GM19193 (cell line): Measurements from ENCODE around the gene METTL27.

ENCODE experiments used
- POLR2A ChIP-seq: IDR thresholded peaks from 4 replicates; pipeline ENCODE4 v1.6.1; 2011; ENCODE audit not compliant: insufficient read depth, insufficient read length; ENCODE audit errors: extremely low read depth

METTL27 gene

GRCh38 chr7:73850781-73851207 is 8.5 kb upstream of the METTL27 start:
- no peak for TF ChIP-seq POLR2A

- TF ChIP-seq POLR2A, result no peak
Observed at GRCh38 chr7:73847941-73848723, 5.8 kb upstream of the METTL27 start.

GRCh38 chr7:73844848-73845460 is 2.6 kb upstream of the METTL27 start:
- TF ChIP-seq POLR2A, result no peak

- no peak for TF ChIP-seq POLR2A
Observed at GRCh38 chr7:73844131-73844547, 1.8 kb upstream of the METTL27 start.

GRCh38 chr7:73841689-73842066 is 638 bp downstream of the METTL27 start:
- no peak for TF ChIP-seq POLR2A

GRCh38 chr7:73840715-73841379 is 1.5 kb downstream of the METTL27 start:
- TF ChIP-seq POLR2A, result no peak

- TF ChIP-seq POLR2A, result no peak
Observed at GRCh38 chr7:73839743-73840714, 2.3 kb downstream of the METTL27 start.

- no peak for TF ChIP-seq POLR2A
Observed at GRCh38 chr7:73839290-73839689, 3.0 kb downstream of the METTL27 start.

GRCh38 chr7:73838642-73839041 is 3.7 kb downstream of the METTL27 start:
- TF ChIP-seq POLR2A, result no peak

GRCh38 chr7:73834626-73835191 is 7.6 kb downstream of the METTL27 start:
- no peak for TF ChIP-seq POLR2A

GRCh38 chr7:73833251-73833919 is 8.9 kb downstream of the METTL27 start:
- TF ChIP-seq POLR2A, result no peak

- TF ChIP-seq POLR2A, result no peak
Observed at GRCh38 chr7:73832806-73833205, 9.5 kb downstream of the METTL27 start.

- TF ChIP-seq POLR2A, result no peak
Observed at GRCh38 chr7:73831834-73832651, 10.3 kb downstream of the METTL27 start.
